H1 (cell line): ENCODE results near the gene OOSP3. TPM values are rescaled to one million over a fixed set of nuclear protein-coding genes. Genes with fewer than 3 reads are reported as not detected.

Source experiments
- CBX5 ChIP-seq: fragments of 300-800, 300-1000 bp; sonication (generic); IDR thresholded peaks from 2 replicates; pipeline ENCODE4 v1.7.1; 2016; ENCODE audit warnings: antibody characterized with exemption, low read length, low read depth
- CBX8 ChIP-seq: fragments of 300-800, 300-1000 bp; sonication (generic); IDR thresholded peaks from 2 replicates; pipeline ENCODE4 v1.7.1; 2016; ENCODE audit warnings: low read depth, low read length, borderline replicate concordance
- CHD1 ChIP-seq: IDR thresholded peaks from 2 replicates; pipeline ENCODE4 v1.6.1; 2012; ENCODE audit warnings: low read depth, low read length, improper control_type of control experiment
- CHD2 ChIP-seq: IDR thresholded peaks from 2 replicates; pipeline ENCODE4 v1.6.1; 2012; ENCODE audit warnings: low read length, improper control_type of control experiment
- GTF2F1 ChIP-seq: IDR thresholded peaks from 2 replicates; pipeline ENCODE4 v1.6.1; 2012; ENCODE audit warnings: low read depth, low read length, improper control_type of control experiment, borderline replicate concordance
- JUN ChIP-seq: IDR thresholded peaks from 2 replicates; pipeline ENCODE4 v1.6.1; 2011; ENCODE audit warnings: low read depth, mild to moderate bottlenecking, improper control_type of control experiment, low read length
- KDM1A ChIP-seq: fragments of 200-600, 300-600 bp; sonication (generic); IDR thresholded peaks from 2 replicates; pipeline ENCODE4 v1.7.1; 2016; ENCODE audit warnings: mild to moderate bottlenecking, low read length, borderline replicate concordance
- KDM4A ChIP-seq: IDR thresholded peaks from one replicate; pipeline ENCODE4 v1.7.1; 2012; ENCODE audit warnings: low read depth, mild to moderate bottlenecking, moderate library complexity, low read length, inconsistent platforms; ENCODE audit not compliant: severe bottlenecking
- RNF2 ChIP-seq: fragments of 200-900, 300-1000 bp; sonication (generic); IDR thresholded peaks from 2 replicates; pipeline ENCODE4 v1.7.1; 2016; ENCODE audit warnings: borderline replicate concordance, low read depth, mild to moderate bottlenecking, antibody characterized with exemption, low read length; ENCODE audit not compliant: poor library complexity, severe bottlenecking; ENCODE audit errors: missing control alignments
- SP1 ChIP-seq: IDR thresholded peaks from 2 replicates; pipeline ENCODE4 v1.6.1; 2011; ENCODE audit warnings: low read depth, low read length
- SP4 ChIP-seq: IDR thresholded peaks from 2 replicates; pipeline ENCODE4 v1.6.1; 2012; ENCODE audit warnings: low read length, inconsistent platforms
- TCF12 ChIP-seq: IDR thresholded peaks from 2 replicates; pipeline ENCODE4 v1.6.1; 2011; ENCODE audit warnings: low read depth, mild to moderate bottlenecking, low read length
- polyA plus RNA-seq, 7 experiments: library from polyadenylated mRNA; depleted of rRNA in 3 of 7; stranded (reverse) in 5 of 7; unstranded in 2 of 7; fragments of >200 nt in 5 of 7; fragments of 200-250 nt in 2 of 7; gene quantifications; 1 replicate in 5 of 7; 2 replicates in 1 of 7; 4 replicates in 1 of 7; pipeline versions ENCODE4 v1.2.1 to v1.2.3, GENCODE V29; 2011 to 2013; ENCODE audit warnings: missing spikeins in 2 of 7, mixed read lengths in 2 of 7
- total RNA-seq: library from RNA; stranded (reverse); fragmentation: NEBNext Ultra II Directional; extraction: Animal tissue kit (Norgen Biotek cat#: 25700); gene quantifications from 2 replicates; pipeline ENCODE4 v1.2.1, GENCODE V29; 2021
- TF ChIP-seq, protein P1 (sequence below): fragments of 300-600 bp; sonication (generic); IDR thresholded peaks from 2 replicates; pipeline ENCODE4 v1.7.1; 2012; ENCODE audit warnings: low read length, moderate library complexity, mild to moderate bottlenecking, inconsistent platforms; ENCODE audit not compliant: insufficient replicate concordance

Gene OOSP3
- total and polyA plus RNA-seq, 2 of the 8 experiments (the other 6 are each of a cell fraction or from before 2014, with no cell fraction given): not detected

- TF ChIP-seq, protein P1, sequence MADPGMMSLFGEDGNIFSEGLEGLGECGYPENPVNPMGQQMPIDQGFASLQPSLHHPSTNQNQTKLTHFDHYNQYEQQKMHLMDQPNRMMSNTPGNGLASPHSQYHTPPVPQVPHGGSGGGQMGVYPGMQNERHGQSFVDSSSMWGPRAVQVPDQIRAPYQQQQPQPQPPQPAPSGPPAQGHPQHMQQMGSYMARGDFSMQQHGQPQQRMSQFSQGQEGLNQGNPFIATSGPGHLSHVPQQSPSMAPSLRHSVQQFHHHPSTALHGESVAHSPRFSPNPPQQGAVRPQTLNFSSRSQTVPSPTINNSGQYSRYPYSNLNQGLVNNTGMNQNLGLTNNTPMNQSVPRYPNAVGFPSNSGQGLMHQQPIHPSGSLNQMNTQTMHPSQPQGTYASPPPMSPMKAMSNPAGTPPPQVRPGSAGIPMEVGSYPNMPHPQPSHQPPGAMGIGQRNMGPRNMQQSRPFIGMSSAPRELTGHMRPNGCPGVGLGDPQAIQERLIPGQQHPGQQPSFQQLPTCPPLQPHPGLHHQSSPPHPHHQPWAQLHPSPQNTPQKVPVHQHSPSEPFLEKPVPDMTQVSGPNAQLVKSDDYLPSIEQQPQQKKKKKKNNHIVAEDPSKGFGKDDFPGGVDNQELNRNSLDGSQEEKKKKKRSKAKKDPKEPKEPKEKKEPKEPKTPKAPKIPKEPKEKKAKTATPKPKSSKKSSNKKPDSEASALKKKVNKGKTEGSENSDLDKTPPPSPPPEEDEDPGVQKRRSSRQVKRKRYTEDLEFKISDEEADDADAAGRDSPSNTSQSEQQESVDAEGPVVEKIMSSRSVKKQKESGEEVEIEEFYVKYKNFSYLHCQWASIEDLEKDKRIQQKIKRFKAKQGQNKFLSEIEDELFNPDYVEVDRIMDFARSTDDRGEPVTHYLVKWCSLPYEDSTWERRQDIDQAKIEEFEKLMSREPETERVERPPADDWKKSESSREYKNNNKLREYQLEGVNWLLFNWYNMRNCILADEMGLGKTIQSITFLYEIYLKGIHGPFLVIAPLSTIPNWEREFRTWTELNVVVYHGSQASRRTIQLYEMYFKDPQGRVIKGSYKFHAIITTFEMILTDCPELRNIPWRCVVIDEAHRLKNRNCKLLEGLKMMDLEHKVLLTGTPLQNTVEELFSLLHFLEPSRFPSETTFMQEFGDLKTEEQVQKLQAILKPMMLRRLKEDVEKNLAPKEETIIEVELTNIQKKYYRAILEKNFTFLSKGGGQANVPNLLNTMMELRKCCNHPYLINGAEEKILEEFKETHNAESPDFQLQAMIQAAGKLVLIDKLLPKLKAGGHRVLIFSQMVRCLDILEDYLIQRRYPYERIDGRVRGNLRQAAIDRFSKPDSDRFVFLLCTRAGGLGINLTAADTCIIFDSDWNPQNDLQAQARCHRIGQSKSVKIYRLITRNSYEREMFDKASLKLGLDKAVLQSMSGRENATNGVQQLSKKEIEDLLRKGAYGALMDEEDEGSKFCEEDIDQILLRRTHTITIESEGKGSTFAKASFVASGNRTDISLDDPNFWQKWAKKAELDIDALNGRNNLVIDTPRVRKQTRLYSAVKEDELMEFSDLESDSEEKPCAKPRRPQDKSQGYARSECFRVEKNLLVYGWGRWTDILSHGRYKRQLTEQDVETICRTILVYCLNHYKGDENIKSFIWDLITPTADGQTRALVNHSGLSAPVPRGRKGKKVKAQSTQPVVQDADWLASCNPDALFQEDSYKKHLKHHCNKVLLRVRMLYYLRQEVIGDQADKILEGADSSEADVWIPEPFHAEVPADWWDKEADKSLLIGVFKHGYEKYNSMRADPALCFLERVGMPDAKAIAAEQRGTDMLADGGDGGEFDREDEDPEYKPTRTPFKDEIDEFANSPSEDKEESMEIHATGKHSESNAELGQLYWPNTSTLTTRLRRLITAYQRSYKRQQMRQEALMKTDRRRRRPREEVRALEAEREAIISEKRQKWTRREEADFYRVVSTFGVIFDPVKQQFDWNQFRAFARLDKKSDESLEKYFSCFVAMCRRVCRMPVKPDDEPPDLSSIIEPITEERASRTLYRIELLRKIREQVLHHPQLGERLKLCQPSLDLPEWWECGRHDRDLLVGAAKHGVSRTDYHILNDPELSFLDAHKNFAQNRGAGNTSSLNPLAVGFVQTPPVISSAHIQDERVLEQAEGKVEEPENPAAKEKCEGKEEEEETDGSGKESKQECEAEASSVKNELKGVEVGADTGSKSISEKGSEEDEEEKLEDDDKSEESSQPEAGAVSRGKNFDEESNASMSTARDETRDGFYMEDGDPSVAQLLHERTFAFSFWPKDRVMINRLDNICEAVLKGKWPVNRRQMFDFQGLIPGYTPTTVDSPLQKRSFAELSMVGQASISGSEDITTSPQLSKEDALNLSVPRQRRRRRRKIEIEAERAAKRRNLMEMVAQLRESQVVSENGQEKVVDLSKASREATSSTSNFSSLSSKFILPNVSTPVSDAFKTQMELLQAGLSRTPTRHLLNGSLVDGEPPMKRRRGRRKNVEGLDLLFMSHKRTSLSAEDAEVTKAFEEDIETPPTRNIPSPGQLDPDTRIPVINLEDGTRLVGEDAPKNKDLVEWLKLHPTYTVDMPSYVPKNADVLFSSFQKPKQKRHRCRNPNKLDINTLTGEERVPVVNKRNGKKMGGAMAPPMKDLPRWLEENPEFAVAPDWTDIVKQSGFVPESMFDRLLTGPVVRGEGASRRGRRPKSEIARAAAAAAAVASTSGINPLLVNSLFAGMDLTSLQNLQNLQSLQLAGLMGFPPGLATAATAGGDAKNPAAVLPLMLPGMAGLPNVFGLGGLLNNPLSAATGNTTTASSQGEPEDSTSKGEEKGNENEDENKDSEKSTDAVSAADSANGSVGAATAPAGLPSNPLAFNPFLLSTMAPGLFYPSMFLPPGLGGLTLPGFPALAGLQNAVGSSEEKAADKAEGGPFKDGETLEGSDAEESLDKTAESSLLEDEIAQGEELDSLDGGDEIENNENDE: no peak
- TF ChIP-seq CBX5 (no peak), CHD2 (no peak), SP4 (no peak), TCF12 (no peak), SP1 (no peak), RNF2 (no peak), JUN (no peak), KDM1A (no peak), KDM4A (no peak), CHD1 (no peak), GTF2F1 (no peak), CBX8 (no peak)
Measured at GRCh38 chr11:59938718-59939117, 60.1 kb downstream of the OOSP3 start (continued).
